HCT116 (cell line): ENCODE results near the gene FSIP1. TPM values are rescaled to one million over a fixed set of nuclear protein-coding genes. Genes with fewer than 3 reads are reported as not detected.

Source experiments
- ATAC-seq: fragments of 200-7000 bp; cut with Tn5 transposase; 2 replicates; pipeline ENCODE4 v1.9.1; 2020; ENCODE audit warnings: mild to moderate bottlenecking, moderate library complexity
- BruUV-seq: library from RNA; stranded (reverse); fragments of 400-500 nt; replicated peaks from 2 replicates; lab custom pipeline; 2021; lab: Mats Ljungman, UMichigan
- CTCF ChIA-PET: fragments of 300-600 bp; sonication (Branson Sonifier 250); formaldehyde crosslinking; loops from one replicate; lab custom pipeline; 2021; ENCODE audit warnings: antibody characterized with exemption; lab: Charles Lee
- POLR2A ChIA-PET: fragments of 300-600, 350-600 bp; sonication (Branson Sonifier 250); formaldehyde crosslinking; loops from one replicate; lab custom pipeline; 2021; ENCODE audit warnings: antibody characterized with exemption; lab: Charles Lee
- RAD21 ChIA-PET, 2 experiments: fragments of 300-600 bp; sonication (Branson Sonifier 250); formaldehyde crosslinking; loops; one replicate each; lab custom pipeline; 2023; ENCODE audit warnings: low total read pairs in 2 of 2; ENCODE audit not compliant: uncharacterized antibody in 2 of 2, unreplicated experiment in 2 of 2, low non-redundant PET in 1 of 2; lab: Charles Lee
- DNase-seq: peaks from one replicate; pipeline ENCODE4 v3.0.0-alpha.2; 2010; ENCODE audit warnings: low read depth, low spot score
- H2AFZ ChIP-seq: fragments of 200-600 bp; shearing (Covaris generic), sonication (generic); 2 replicates; pipeline ENCODE4 v1.6.1; 2017; ENCODE audit warnings: low read depth, mixed run types, mixed read lengths, antibody characterized with exemption, low read length; ENCODE audit not compliant: poor library complexity, severe bottlenecking
- H3K27ac ChIP-seq: 2 replicates; pipeline ENCODE4 v1.5.1; 2012; ENCODE audit warnings: low read depth, low read length
- H3K27me3 ChIP-seq: fragments of 200-600 bp; sonication (generic); 2 replicates; pipeline ENCODE4 v1.6.1; 2016; ENCODE audit warnings: mixed run types, low read length, mixed read lengths; ENCODE audit not compliant: insufficient read depth
- H3K36me3 ChIP-seq, 2 experiments: fragments of 200-500 bp in 1 of 2; fragments of 200-600 bp in 1 of 2; sonication (Bioruptor generic) in 1 of 2; sonication (generic) in 1 of 2; 2 replicates each; pipeline versions ENCODE4 v1.5.1 to v1.6.1; 2014 to 2016; ENCODE audit warnings: low read length in 2 of 2, inconsistent platforms in 1 of 2, mixed read lengths in 1 of 2, mixed run types in 1 of 2; ENCODE audit not compliant: insufficient read depth in 2 of 2, control insufficient read depth in 1 of 2
- H3K4me1 ChIP-seq, 2 experiments: fragments of 200-600 bp in 1 of 2; sonication (generic) in 1 of 2; 2 replicates each; pipeline versions ENCODE4 v1.5.1 to v1.6.1; 2012 to 2017; ENCODE audit warnings: low read length in 2 of 2, inconsistent platforms in 1 of 2, mild to moderate bottlenecking in 1 of 2, mixed read lengths in 1 of 2, mixed run types in 1 of 2, moderate library complexity in 1 of 2; ENCODE audit not compliant: insufficient read depth in 2 of 2, control insufficient read depth in 1 of 2
- H3K4me2 ChIP-seq: fragments of 200-600 bp; sonication (generic); 2 replicates; pipeline ENCODE4 v1.6.1; 2017; ENCODE audit warnings: mixed run types, low read length, mixed read lengths
- H3K4me3 ChIP-seq, 2 experiments: fragments of 200-600 bp in 1 of 2; sonication (generic) in 1 of 2; replicated peaks in 1 of 2; 2 replicates each; pipeline ENCODE4 v1.5.1; 2011 to 2016; ENCODE audit warnings: low read length in 2 of 2, control low read depth in 1 of 2, low read depth in 1 of 2, mild to moderate bottlenecking in 1 of 2, mixed read lengths in 1 of 2, mixed run types in 1 of 2
- H3K79me2 ChIP-seq: fragments of 200-600 bp; sonication (generic); 2 replicates; pipeline ENCODE4 v1.6.1; 2017; ENCODE audit warnings: mild to moderate bottlenecking, mixed run types, low read length, moderate library complexity, mixed read lengths; ENCODE audit not compliant: insufficient read depth
- H3K9ac ChIP-seq: fragments of 200-600 bp; sonication (generic); 2 replicates; pipeline ENCODE4 v1.6.1; 2016; ENCODE audit warnings: low read length, mixed read lengths
- H3K9me2 ChIP-seq: fragments of 200-600 bp; sonication (generic), shearing (Covaris generic); 2 replicates; pipeline ENCODE4 v1.6.1; 2017; ENCODE audit warnings: mixed run types, mild to moderate bottlenecking, moderate library complexity; ENCODE audit not compliant: insufficient read depth
- H3K9me3 ChIP-seq, 2 experiments: fragments of 200-500 bp in 1 of 2; fragments of 200-600 bp in 1 of 2; sonication (Bioruptor generic) in 1 of 2; sonication (generic) in 1 of 2; 2 replicates each; pipeline ENCODE4 v1.6.1; 2014 to 2017; ENCODE audit warnings: low read length in 2 of 2, mixed read lengths in 2 of 2, inconsistent platforms in 1 of 2, low read depth in 1 of 2, mild to moderate bottlenecking in 1 of 2, mixed run types in 1 of 2, moderate library complexity in 1 of 2; ENCODE audit not compliant: control insufficient read depth in 1 of 2, insufficient read depth in 1 of 2
- H4K20me1 ChIP-seq: fragments of 200-600 bp; sonication (generic), shearing (Covaris generic); 2 replicates; pipeline ENCODE4 v1.6.1; 2017; ENCODE audit warnings: mixed run types, mild to moderate bottlenecking, moderate library complexity; ENCODE audit not compliant: insufficient read depth
- CEBPB ChIP-seq: IDR thresholded peaks from 2 replicates; pipeline ENCODE4 v1.6.1; 2012; ENCODE audit warnings: low read depth
- EGR1 ChIP-seq: IDR thresholded peaks from 2 replicates; pipeline ENCODE4 v1.6.1; 2012; ENCODE audit warnings: low read depth
- ELF1 ChIP-seq: IDR thresholded peaks from 2 replicates; pipeline ENCODE4 v1.6.1; 2012; ENCODE audit warnings: low read depth, borderline replicate concordance
- EZH2 ChIP-seq: fragments of 200-600 bp; sonication (generic); IDR thresholded peaks from 2 replicates; pipeline ENCODE4 v1.6.1; 2017; ENCODE audit warnings: antibody characterized with exemption, mixed run types
- EZH2phosphoT487 ChIP-seq: fragments of 200-600 bp; IDR thresholded peaks from 2 replicates; pipeline ENCODE4 v1.6.1; 2018; ENCODE audit warnings: antibody characterized with exemption, borderline replicate concordance
- FOSL1 ChIP-seq: IDR thresholded peaks from 2 replicates; pipeline ENCODE4 v1.6.1; 2012; ENCODE audit warnings: low read depth
- JUND ChIP-seq: IDR thresholded peaks from 2 replicates; pipeline ENCODE4 v1.6.1; 2012
- POLR2A ChIP-seq: IDR thresholded peaks from 2 replicates; pipeline ENCODE4 v1.7.0; 2011; ENCODE audit warnings: borderline replicate concordance; ENCODE audit not compliant: insufficient read depth, insufficient read length; ENCODE audit errors: extremely low read depth
- POLR2AphosphoS5 ChIP-seq: IDR thresholded peaks from 2 replicates; pipeline ENCODE4 v1.6.1; 2011; ENCODE audit warnings: mild to moderate bottlenecking, low read depth, low read length, moderate library complexity
- RAD21 ChIP-seq: IDR thresholded peaks from 2 replicates; pipeline ENCODE4 v1.6.1; 2012; ENCODE audit warnings: low read depth, mild to moderate bottlenecking
- SIN3A ChIP-seq: IDR thresholded peaks from 2 replicates; pipeline ENCODE4 v1.6.1; 2012; ENCODE audit warnings: low read depth
- SP1 ChIP-seq: IDR thresholded peaks from 2 replicates; pipeline ENCODE4 v1.6.1; 2012; ENCODE audit warnings: low read depth
- TCF7L2 ChIP-seq: IDR thresholded peaks from 2 replicates; pipeline ENCODE4 v1.7.0; 2011; ENCODE audit warnings: borderline replicate concordance, inconsistent platforms; ENCODE audit not compliant: insufficient read depth, insufficient read length; ENCODE audit errors: extremely low read depth
- YY1 ChIP-seq: IDR thresholded peaks from 2 replicates; pipeline ENCODE4 v1.6.1; 2011; ENCODE audit warnings: low read length, low read depth, moderate library complexity, mild to moderate bottlenecking; ENCODE audit not compliant: insufficient replicate concordance; ENCODE audit errors: extremely low read depth
- ZNF274 ChIP-seq: fragments of 200-500 bp; sonication (Bioruptor generic); IDR thresholded peaks from 2 replicates; pipeline ENCODE4 v1.6.1; 2014; ENCODE audit warnings: mild to moderate bottlenecking, low read depth, low read length, inconsistent platforms
- intact Hi-C: fragments of 100-400 bp; cut with micrococcal nuclease; formaldehyde crosslinking; loops from 2 replicates; pipeline ENCODE4 v1.10.0; 2022
- total RNA-seq: library from RNA; stranded (reverse); gene quantifications from one replicate; pipeline ENCODE4 v1.2.1, GENCODE V29; 2021; ENCODE audit not compliant: unreplicated experiment
- TF ChIP-seq, protein P1 (sequence below): IDR thresholded peaks from 2 replicates; pipeline ENCODE4 v1.6.1; 2012
- TF ChIP-seq, protein P2 (sequence below), 3 experiments: fragments of 200-600 bp in 1 of 3; sonication (generic) in 1 of 3; IDR thresholded peaks in 2 of 3; conservative IDR thresholded peaks in 1 of 3; 2 replicates each; pipeline ENCODE4 v1.5.1; 2012 to 2017; ENCODE audit warnings: low read depth in 2 of 3, low read length in 2 of 3, antibody characterized with exemption in 1 of 3, borderline replicate concordance in 1 of 3, control low read depth in 1 of 3, mild to moderate bottlenecking in 1 of 3, mixed read lengths in 1 of 3, mixed run types in 1 of 3, moderate library complexity in 1 of 3; ENCODE audit not compliant: insufficient read depth in 1 of 3

Gene FSIP1
- total RNA-seq, 1 experiment from 2014 or later: 0.42 TPM

DNA sequence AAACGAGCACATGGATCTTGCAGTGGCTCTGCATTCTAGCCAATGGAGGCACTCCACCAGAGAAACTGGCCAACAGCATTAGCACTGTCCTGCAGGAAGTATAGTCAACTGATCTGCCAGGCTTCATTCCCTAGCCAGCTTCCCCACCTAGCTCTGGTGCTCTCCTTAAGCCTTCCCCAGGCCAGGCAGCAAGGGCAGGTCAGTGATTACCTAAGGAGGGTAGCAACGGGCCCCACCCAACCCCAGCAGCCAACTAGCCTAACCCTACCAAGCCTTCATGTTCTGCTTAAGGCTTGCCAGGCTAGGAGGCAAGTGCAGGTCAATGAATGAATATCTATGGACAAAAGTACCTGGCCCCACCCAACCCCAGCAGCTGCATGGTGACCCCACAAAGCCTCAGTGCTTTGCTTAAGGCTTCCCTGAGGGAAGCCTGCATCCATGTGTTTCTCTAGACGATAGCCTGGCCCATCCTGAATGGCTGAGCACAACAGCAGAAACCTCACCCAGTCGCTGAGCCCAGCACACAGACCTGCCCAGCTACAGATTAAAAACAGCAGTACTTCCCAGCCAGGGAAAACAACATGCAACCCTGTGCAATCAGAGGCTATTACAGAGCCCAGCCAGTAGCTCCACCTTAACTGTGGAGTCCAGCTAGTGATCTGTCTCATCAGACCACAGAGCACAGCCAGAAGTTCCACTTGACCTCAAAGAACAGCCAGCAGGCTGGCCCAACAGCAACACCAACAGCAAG is 173.3 kb downstream of the FSIP1 start (continued):
- TF ChIP-seq YY1 (no peak), ZNF274 (no peak), SIN3A (no peak), EZH2phosphoT487 (no peak), EGR1 (no peak), EZH2 (no peak), POLR2A (no peak)
- TF ChIP-seq, all 23 proteins: peak for 0

DNA sequence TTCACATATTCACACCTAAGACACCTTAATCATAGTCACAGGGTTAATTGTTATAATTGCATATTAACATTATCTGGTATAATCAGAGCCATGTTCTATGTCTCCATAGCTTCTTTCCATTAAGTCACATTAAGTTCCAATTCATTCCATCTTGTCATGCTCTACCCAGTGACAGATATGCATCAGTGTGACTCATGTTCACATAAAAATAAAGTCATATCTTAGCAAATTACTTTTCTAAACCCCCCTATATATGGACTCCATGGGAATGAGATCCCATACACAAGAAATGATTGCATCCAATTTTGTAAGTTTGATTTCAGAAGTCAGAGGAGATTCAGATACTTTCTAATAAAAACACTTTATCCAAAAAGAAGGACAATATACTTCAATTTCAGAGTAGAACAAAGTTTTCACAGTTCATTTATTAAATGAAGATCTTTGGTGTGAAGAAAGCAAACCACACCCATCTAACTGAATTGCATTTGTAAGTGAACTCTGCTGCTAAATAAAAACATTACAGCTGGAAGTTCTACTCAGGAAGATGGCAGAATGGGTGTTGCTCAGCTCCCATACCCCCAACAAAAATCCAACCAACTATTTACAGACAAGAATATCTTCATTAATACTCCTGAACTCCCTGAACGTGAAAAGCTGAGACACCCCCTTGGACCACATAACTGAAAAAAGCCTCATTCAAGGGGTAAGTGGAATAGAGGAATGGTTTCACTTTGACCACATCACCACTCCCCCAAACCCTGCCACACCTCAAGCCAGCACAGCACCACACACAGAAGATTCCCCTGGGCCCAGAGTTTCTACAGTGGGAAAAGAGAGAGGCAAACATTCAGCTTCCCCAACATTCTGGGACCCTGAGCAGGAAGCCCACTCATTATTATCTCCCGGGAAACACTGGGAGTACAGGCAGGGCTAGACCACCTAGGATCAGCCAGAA is 174.2 kb downstream of the FSIP1 start:
- H3K9ac ChIP-seq: no peak overlapping the region
- H3K4me3 ChIP-seq: no peak overlapping the region
- RAD21 ChIA-PET: no interaction called here
- H3K27me3 ChIP-seq: no peaks in the 10 kb centered on the region
- H3K4me2 ChIP-seq: no peak overlapping the region
- no peaks in the 10 kb centered on the region for H4K20me1 ChIP-seq
- no peak overlapping the region for H2AFZ ChIP-seq
- ATAC-seq (no peak), DNase-seq (no peak)
- intact Hi-C loops: no loop called here
- H3K4me1 ChIP-seq: no peaks in the 10 kb centered on the region
- POLR2A ChIA-PET: no interaction called here
- BruUV-seq: no TSS peak
- H3K9me2 ChIP-seq: no peaks in the 10 kb centered on the region; the same call in 1 of the 2 replicates
- no peaks in the 10 kb centered on the region for H3K36me3 ChIP-seq
- CTCF ChIA-PET: no interaction called here
- no peak overlapping the region for H3K27ac ChIP-seq
- H3K79me2 ChIP-seq: no peaks in the 10 kb centered on the region
- no peaks in the 10 kb centered on the region; a peak in 1 of 4 replicates for H3K9me3 ChIP-seq
- TF ChIP-seq ZNF274 (no peak), RAD21 (no peak), FOSL1 (no peak), JUND (no peak), POLR2AphosphoS5 (no peak), CEBPB (no peak), TCF7L2 (no peak), EGR1 (no peak), POLR2A (no peak), SP1 (no peak), SIN3A (no peak), YY1 (no peak), ELF1 (no peak)
- TF ChIP-seq, protein P1, sequence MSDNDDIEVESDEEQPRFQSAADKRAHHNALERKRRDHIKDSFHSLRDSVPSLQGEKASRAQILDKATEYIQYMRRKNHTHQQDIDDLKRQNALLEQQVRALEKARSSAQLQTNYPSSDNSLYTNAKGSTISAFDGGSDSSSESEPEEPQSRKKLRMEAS: no peak
- TF ChIP-seq, protein P2, sequence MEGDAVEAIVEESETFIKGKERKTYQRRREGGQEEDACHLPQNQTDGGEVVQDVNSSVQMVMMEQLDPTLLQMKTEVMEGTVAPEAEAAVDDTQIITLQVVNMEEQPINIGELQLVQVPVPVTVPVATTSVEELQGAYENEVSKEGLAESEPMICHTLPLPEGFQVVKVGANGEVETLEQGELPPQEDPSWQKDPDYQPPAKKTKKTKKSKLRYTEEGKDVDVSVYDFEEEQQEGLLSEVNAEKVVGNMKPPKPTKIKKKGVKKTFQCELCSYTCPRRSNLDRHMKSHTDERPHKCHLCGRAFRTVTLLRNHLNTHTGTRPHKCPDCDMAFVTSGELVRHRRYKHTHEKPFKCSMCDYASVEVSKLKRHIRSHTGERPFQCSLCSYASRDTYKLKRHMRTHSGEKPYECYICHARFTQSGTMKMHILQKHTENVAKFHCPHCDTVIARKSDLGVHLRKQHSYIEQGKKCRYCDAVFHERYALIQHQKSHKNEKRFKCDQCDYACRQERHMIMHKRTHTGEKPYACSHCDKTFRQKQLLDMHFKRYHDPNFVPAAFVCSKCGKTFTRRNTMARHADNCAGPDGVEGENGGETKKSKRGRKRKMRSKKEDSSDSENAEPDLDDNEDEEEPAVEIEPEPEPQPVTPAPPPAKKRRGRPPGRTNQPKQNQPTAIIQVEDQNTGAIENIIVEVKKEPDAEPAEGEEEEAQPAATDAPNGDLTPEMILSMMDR (IDR thresholded peaks at IDR 0.05 in 2 of 3, conservative IDR thresholded peaks at IDR 0.05 in 1 of 3; ENCODE audit: borderline replicate concordance in 1 of 3, insufficient read depth in 1 of 3, low read depth in 2 of 3, low read length in 2 of 3): no peak
